Muscle layer of colon (tissue), 2 donors: ENCODE results near the gene SEMA3E.
"Not testable (repeated sequence)": the region's sequence is repeated elsewhere in the genome, so short reads cannot be mapped to it uniquely, and the experiment has no call there.

Source experiments
- H3K27ac ChIP-seq: one replicate; pipeline ENCODE4 v1.7.0; 2013; ENCODE audit warnings: low read depth, mild to moderate bottlenecking, low read length, moderate library complexity
- H3K27me3 ChIP-seq, 2 donors: one replicate each; pipeline ENCODE4 v1.7.0; 2013; ENCODE audit warnings: low read length in 2 of 2, mild to moderate bottlenecking in 2 of 2; ENCODE audit not compliant: insufficient read depth in 2 of 2, control insufficient read depth in 1 of 2
- H3K36me3 ChIP-seq: one replicate; pipeline ENCODE4 v1.7.0; 2013; ENCODE audit warnings: mild to moderate bottlenecking, low read length; ENCODE audit not compliant: insufficient read depth
- H3K4me1 ChIP-seq: one replicate; pipeline ENCODE4 v1.7.0; 2013; ENCODE audit warnings: mild to moderate bottlenecking, low read length; ENCODE audit not compliant: insufficient read depth
- H3K4me3 ChIP-seq, 2 donors: one replicate each; pipeline ENCODE4 v1.7.0; 2013; ENCODE audit warnings: low read length in 2 of 2, low read depth in 1 of 2, mild to moderate bottlenecking in 1 of 2, moderate library complexity in 1 of 2
- H3K9ac ChIP-seq: one replicate; pipeline ENCODE4 v1.7.0; 2013; ENCODE audit warnings: low read length
- H3K9me3 ChIP-seq: one replicate; pipeline ENCODE4 v1.7.0; 2013; ENCODE audit warnings: mild to moderate bottlenecking, low read length
- donor health status: abdominal sarcoma.
- donor health status: Adenocarcinoma of cecum.

The SEMA3E gene

DNA sequence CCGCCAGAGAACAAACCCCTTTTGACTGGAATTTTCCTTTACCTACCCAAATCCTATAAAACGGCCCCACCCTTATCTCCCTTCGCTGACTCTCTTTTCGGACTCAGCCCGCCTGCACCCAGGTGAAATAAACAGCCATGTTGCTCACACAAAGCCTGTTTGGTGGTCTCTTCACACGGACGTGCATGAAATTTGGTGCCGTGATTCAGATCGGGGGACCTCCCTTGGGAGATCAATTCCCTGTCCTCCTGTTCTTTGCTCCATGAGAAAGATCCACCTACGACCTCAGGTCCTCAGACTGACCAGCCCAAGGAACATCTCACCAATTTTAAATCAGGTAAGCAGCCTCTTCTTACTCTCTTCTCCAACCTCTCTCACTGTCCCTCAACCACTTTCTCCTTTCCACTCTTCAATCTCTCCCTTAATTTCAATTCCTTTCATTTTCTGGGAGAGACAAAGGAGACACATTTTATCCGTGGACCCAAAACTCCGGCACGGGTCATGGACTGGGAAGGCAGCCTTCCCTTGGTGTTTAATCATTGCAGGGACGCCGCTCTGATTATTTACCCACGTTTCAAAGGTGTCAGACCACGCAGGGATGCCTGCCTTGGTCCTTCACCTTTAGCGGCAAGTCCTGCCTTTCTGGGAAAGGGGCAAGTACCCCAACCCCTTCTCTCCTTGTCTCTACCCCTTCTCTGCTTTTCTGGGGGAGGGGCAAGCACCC lies 188.8 kb downstream of the SEMA3E start:
- not testable (repeated sequence) for H3K9me3 ChIP-seq, H3K9ac ChIP-seq, H3K36me3 ChIP-seq, H3K27me3 ChIP-seq, H3K4me3 ChIP-seq, H3K4me1 ChIP-seq, H3K27ac ChIP-seq

GRCh38 chr7:83459101-83459929 lies 189.6 kb downstream of the SEMA3E start:
- H3K9ac ChIP-seq, H3K27me3 ChIP-seq, H3K4me1 ChIP-seq, H3K27ac ChIP-seq, H3K9me3 ChIP-seq, H3K4me3 ChIP-seq, H3K36me3 ChIP-seq: not testable (repeated sequence)

GRCh38 chr7:83457022-83457892 lies 191.7 kb downstream of the SEMA3E start:
- Histone ChIP-seq H3K9ac (no peak overlapping the region), H3K36me3 (no peaks in the 10 kb centered on the region), H3K4me3 (no peak overlapping the region), H3K4me1 (no peaks in the 10 kb centered on the region), H3K27me3 (no peaks in the 10 kb centered on the region), H3K9me3 (no peaks in the 10 kb centered on the region), H3K27ac (no peak overlapping the region)

DNA sequence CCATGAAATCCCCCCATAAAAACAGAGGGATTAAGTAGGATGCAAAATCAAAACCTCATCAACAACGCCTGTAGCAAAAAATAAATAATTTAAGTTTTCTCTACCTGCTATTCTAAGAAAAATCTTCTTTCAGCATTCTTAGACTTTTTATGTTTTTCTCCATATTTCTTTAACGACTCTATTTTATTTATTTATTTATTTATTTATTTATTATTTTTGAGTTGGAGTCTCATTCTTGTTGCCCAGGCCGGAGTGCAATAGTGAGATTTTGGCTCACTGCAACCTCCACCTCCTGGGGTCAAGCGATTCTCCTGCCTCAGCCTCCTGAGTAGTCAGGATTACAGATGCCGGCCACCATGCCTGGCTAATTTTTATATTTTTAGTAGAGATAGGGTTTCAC lies 192.5 kb downstream of the SEMA3E start:
- Histone ChIP-seq H3K27ac (no peak overlapping the region), H3K27me3 (no peaks in the 10 kb centered on the region), H3K4me1 (no peaks in the 10 kb centered on the region), H3K4me3 (no peak overlapping the region), H3K36me3 (no peaks in the 10 kb centered on the region), H3K9ac (no peak overlapping the region), H3K9me3 (no peaks in the 10 kb centered on the region)

DNA sequence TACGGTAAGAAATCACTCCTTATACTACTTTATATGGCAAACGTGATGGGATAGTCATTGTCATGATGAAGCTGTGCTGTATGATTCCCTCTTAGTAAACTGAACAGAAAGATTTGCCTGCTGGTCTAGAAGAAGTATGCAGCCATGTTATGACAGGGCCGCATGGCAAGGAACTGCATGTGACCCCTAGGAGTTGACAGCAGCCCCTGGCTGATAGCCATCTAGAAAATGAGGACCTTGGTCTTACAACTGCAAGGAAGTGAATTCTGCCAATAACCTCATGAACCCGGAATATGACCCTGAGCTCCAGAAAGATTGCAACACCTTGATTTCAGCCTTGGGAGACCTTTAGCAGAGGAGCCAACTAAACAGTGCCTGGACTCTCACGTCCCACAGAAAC lies 193.3 kb downstream of the SEMA3E start:
- Histone ChIP-seq H3K9ac (no peak overlapping the region), H3K36me3 (no peaks in the 10 kb centered on the region), H3K4me1 (no peaks in the 10 kb centered on the region), H3K27me3 (no peaks in the 10 kb centered on the region), H3K27ac (no peak overlapping the region), H3K9me3 (no peaks in the 10 kb centered on the region), H3K4me3 (no peak overlapping the region)

GRCh38 chr7:83452256-83452655 lies 196.7 kb downstream of the SEMA3E start:
- Histone ChIP-seq H3K9ac (no peak overlapping the region), H3K9me3 (no peaks in the 10 kb centered on the region), H3K4me1 (no peaks in the 10 kb centered on the region), H3K27me3 (no peaks in the 10 kb centered on the region), H3K27ac (no peak overlapping the region), H3K36me3 (no peaks in the 10 kb centered on the region), H3K4me3 (no peak overlapping the region)

- Histone ChIP-seq H3K4me1 (no peaks in the 10 kb centered on the region), H3K4me3 (no peak overlapping the region), H3K27me3 (no peaks in the 10 kb centered on the region), H3K27ac (no peak overlapping the region), H3K36me3 (no peaks in the 10 kb centered on the region), H3K9ac (no peak overlapping the region), H3K9me3 (no peaks in the 10 kb centered on the region)
Observed at GRCh38 chr7:83451501-83452045, 197.4 kb downstream of the SEMA3E start.

DNA sequence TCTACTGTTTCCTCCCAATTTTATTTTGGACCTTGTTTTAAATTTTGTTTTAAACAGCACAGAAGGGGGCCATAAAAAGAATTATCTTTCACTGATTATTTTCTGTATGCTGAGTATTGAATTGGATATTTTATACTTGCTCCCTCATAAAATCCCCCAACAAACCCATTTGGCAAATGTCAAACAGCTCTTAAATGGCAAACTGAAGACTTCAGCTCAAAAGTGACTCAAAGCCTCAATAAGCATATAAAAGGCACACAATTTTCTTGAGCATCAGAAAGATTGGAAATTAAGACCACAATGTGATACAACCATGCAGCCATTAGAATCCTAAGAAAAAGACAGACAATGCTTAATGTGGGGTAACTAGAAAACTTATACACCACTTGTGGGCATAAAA lies 199.2 kb downstream of the SEMA3E start:
- Histone ChIP-seq H3K4me3 (no peak overlapping the region), H3K27ac (no peak overlapping the region), H3K9me3 (no peaks in the 10 kb centered on the region), H3K27me3 (no peaks in the 10 kb centered on the region), H3K9ac (no peak overlapping the region), H3K36me3 (no peaks in the 10 kb centered on the region), H3K4me1 (no peaks in the 10 kb centered on the region)

GRCh38 chr7:83447681-83448080 lies 201.3 kb downstream of the SEMA3E start:
- no peaks in the 10 kb centered on the region for H3K27me3 ChIP-seq
- no peaks in the 10 kb centered on the region for H3K9me3 ChIP-seq
- H3K36me3 ChIP-seq, result no peaks in the 10 kb centered on the region
- H3K4me1 ChIP-seq, result no peaks in the 10 kb centered on the region
- no peak overlapping the region for H3K27ac ChIP-seq
- H3K9ac ChIP-seq, result no peak overlapping the region
- no peak overlapping the region for H3K4me3 ChIP-seq

GRCh38 chr7:83446102-83446669 lies 202.8 kb downstream of the SEMA3E start:
- H3K4me1 ChIP-seq, result no peaks in the 10 kb centered on the region
- no peak overlapping the region for H3K4me3 ChIP-seq
- no peaks in the 10 kb centered on the region for H3K27me3 ChIP-seq
- H3K9me3 ChIP-seq, result no peaks in the 10 kb centered on the region
- no peak overlapping the region for H3K27ac ChIP-seq
- H3K9ac ChIP-seq, result no peak overlapping the region
- H3K36me3 ChIP-seq, result no peaks in the 10 kb centered on the region

DNA sequence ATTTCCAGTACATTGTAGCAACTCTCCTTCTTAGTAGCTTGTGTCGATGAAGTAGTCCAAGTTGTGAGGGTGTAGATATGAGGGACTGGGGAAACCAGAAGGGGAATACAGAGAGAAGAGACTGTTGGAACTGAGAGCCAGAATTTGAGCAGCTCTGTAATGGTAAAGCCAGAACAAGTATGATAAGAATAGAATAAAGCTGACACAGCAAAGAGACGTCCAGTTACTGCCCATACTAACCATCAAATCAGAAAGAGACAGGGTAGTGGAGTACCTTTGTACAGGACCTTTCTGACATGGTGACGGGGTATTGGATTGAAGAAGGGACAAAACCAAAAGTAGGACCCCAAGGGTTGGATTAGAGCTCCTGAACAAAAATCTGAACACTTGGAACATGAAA lies 206.0 kb downstream of the SEMA3E start:
- no peaks in the 10 kb centered on the region for H3K27me3 ChIP-seq
- H3K36me3 ChIP-seq, result no peaks in the 10 kb centered on the region
- H3K4me1 ChIP-seq, result no peaks in the 10 kb centered on the region
- no peak overlapping the region for H3K4me3 ChIP-seq
- no peaks in the 10 kb centered on the region for H3K9me3 ChIP-seq
- H3K27ac ChIP-seq, result no peak overlapping the region
- no peak overlapping the region for H3K9ac ChIP-seq
